Activated CD4-positive, alpha-beta T cell treated with anti-CD3 and anti-CD28 coated beads, Interleukin-2, amount 50 U/mL, for 48 hours (primary cell): Measurements from ENCODE around the gene SUMF1.
"Not testable (repeated sequence)": the region's sequence is repeated elsewhere in the genome, so short reads cannot be mapped to it uniquely, and the experiment has no call there.

Experiments used
- DNase-seq, 2 experiments: peaks; one replicate each; pipeline ENCODE4 v3.0.0-alpha.2; 2020

The SUMF1 gene

DNA sequence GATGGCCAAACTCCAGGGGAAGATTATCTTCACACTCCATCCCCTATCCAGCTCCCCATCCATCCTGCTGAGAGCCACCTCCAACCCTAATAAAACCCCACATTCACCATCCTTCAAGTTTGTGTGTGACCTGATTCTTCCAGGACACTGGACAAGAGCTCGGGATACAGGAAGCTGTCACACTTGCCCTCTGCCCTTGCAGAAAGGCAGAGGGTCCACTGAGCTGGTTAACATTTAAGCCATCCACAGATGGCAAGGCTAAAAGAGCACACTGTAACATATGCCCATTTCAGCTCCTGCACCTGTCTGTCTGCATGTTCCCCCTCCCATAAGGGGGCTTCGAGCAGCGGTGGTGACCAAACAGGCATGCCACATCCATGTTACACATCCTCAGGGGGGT lies 134.1 kb downstream of the SUMF1 start:
- no peak for DNase-seq

GRCh38 chr3:4332574-4332973 lies 134.5 kb downstream of the SUMF1 start:
- no peak for DNase-seq

- no peak for DNase-seq
Observed at GRCh38 chr3:4332111-4332510, 135.0 kb downstream of the SUMF1 start.

DNA sequence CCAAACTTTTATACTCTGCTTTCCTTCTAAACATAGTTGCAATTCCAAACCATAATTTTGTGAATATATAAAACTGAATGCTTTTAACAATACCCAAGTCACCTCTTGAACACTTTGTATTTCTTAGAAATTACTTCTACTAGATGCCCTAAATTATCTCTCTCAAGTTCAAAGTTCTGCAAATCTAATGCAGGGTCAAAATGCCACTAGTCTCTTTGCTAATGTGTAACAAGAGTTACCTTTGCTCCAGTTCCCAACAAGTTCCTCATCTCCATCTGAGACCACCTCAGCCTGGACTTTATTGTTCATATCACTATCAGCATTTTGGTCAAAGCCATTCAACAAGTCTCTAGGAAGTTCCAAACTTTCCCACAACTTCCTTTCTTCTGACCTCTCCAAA lies 137.3 kb downstream of the SUMF1 start:
- DNase-seq, result not testable (repeated sequence)

DNA sequence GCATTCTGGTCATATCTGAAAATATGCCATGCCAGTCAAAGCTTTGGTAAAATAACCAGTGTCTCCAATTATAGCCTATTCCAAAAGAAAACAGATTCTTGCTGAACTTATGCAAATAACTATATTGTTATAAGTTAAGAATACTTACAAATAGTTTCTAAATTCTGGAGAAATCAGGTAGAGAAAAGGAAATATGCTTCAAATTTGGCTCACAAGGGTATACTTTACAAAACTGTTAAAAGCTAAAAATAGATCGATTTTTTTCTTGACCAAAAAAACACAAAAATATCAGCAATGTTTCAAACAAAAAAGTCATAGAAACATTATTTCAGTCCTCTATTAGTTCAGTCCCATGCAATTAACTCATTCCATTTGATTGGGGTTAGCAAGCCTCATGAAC lies 140.2 kb downstream of the SUMF1 start:
- no peak for DNase-seq

DNA sequence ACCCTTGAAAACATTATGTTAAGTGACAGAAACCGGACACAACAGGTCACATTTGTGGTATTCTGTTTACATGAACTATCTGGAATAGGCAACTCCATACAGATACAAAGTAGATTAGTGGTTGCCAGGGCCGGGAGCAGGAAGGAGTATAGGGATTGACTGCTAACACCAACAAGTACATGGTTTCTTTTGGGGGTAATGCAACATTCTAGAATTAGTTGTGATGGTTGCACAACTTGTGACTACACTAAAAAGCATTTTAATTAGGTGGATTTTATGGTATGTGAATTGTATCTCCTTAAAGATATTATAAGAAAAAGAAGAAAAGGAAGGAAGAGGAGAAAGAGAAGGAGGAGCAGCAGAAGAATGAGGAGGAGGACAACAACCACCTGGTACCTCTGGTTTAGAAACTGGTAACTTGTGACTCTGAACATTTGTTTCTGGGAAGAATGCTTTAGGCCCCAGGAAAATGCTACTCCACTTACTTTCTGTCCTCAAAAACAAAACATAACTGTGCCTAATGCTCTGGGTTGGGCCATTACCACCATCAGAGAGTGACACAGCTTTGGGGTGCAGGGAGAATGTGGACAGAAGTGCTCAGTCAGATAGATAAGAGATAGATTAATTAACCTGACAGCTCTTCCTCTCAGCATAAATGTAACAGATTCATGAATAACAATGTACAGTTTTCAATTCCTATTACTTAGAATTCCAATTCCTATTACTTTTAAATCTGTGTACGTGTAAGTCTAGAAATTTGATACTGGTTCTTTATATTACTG lies 143.6 kb downstream of the SUMF1 start:
- DNase-seq, result no peak

GRCh38 chr3:4322635-4323034 lies 144.4 kb downstream of the SUMF1 start:
- DNase-seq, result no peak

GRCh38 chr3:4321732-4322131 lies 145.3 kb downstream of the SUMF1 start:
- no peak for DNase-seq

DNA sequence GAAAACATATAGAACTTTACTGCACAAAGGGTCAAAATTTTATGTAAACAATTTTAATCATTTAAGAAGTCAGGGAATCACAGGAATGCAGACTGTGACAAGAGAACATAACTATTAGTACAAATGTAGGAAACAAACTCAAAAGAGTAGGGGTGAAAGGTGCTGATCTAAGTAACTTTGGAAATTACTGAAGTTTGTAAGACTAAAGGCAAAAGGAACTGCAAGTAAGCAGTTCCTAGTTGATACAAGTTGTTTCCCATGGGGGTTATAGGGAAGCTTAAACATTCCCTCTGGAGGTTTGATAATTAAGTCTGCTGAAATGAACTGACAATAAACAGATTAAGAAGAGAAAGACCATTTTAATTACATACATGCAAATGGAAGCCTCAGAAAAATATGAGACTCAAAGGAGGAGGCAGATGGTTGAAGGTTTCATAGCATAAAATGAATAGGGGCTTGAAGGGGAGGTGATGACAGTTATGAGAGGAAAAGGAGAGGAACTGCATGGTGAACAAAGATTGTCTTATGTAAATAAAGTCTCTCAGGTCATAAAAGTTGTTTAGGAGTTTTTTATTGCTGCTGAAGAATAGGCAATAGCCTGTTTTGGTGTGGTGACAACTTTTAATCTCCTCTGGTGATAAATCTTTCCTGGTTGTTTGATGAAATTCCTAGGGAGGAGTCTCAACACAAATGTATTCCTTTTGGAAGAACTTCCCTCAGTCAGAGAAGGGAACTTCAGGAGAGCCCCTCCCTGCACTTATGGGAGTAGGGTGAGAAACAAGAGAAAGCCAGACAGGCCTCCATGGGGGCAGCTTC lies 146.8 kb downstream of the SUMF1 start:
- no peak for DNase-seq

DNA sequence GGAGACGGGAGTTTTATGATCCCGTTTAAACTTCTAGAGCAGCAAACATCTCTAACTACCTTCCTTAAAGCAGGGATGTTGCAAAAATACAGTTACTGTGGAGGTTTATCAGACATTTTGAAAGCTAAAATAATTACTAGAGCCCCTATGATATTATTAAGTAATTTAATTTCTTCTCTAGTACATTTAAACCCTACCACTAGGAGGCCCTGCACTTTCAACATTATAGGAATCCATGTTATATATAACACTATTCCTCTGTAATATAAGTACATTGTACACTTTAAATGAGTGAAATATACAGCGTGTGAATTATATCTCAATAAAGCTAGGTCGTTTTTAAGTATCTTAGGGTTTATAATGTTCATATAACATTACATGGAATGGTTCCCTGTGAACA lies 152.4 kb downstream of the SUMF1 start:
- DNase-seq, result no peak

GRCh38 chr3:4313606-4314293 lies 153.3 kb downstream of the SUMF1 start:
- DNase-seq, result no peak

DNA sequence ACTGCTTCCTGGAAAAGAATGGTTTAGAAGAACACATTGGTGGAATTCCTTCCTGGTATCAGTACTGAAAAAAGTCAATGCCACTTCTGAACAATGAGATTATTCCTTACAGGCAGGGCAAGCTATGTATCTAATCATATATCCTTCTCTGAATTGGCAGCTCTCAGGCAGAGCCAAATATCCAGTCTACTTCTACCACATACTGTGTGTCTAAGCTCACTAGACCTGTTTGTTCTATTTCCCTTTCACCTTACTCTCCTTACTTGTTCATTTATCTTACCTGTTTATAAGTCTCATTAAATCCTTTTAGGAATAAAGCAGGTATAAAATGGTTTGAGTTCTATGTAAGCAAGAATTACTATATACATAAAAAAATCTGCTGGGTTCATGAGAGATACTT lies 155.6 kb downstream of the SUMF1 start:
- no peak for DNase-seq
